ENCODE measurements around the gene DOCK3.

DNA sequence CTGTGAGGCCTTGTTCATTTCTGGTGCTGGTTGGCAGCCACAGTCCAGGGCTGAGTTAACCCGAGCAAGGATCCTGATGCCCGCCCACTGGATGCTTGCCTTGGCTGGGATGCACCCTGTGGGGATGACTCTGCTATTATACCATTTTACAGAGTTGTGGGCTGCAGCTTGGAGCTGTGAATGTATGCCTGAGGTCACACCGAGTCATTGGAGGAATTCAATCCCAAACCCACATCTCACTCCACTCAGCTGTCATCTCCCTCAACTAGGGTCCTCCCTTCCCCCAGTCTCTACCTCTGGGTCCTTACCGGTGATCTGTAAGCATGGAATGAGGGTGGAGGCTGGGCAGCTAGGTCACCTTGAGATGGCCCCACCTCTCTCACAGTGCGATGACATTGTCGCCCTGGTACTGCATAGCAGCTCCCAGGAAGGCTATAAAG lies 35.7 kb upstream of the DOCK3 start:
- TF ChIP-seq CTCF (IDR thresholded peaks at IDR 0.05) (no peak), POLR2A (IDR thresholded peaks at IDR 0.05) (no peak)

Data from vagina (tissue), 2 donors.